GM21717 (cell line): Measurements from ENCODE around the gene ARSB.
"Not testable (repeated sequence)": the region's sequence is repeated elsewhere in the genome, so short reads cannot be mapped to it uniquely, and the experiment has no call there.

Experiments used
- ATAC-seq: cut with Tn5 transposase; IDR thresholded peaks from one replicate; pipeline ENCODE4 v1.9.1; 2021; ENCODE audit warnings: mild to moderate bottlenecking, moderate library complexity; ENCODE audit not compliant: unreplicated experiment

Gene ARSB

GRCh38 chr5:78958672-78959445 is 26.3 kb downstream of the ARSB start:
- ATAC-seq: no peak

GRCh38 chr5:78956901-78957300 is 28.2 kb downstream of the ARSB start:
- no peak for ATAC-seq

DNA sequence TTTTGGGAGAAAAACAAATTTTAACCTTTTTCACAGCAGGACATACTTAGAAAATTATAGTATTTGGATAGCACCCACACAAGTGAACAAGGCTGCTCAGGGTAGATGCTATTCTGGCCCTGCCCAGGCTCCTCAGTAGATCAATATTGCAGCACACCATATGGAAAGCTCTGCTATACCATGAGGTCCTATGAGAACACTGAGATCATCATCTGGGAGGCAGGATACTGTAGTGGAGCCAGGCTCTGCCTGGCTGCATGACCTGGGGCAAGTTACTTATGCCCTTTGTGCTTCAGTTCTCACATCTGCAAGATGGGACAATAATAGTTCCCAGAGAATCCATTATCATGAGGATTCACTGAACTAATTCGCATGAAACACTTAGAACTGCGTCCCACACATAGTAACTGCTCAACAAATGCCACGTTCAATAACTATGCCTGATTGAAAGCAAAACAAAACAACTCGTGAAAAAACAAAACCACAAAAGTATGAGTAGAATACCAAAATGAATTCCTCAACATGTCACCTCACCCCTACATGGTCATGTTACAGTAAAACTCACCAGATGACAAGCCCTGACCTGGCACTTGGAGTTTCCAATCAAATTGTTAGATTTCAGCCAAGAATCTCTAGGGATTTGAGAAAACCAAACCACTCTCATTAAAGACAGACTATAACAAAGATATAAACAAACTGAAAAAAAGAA is 31.9 kb downstream of the ARSB start:
- ATAC-seq: peak; percentile 51

- ATAC-seq: no peak
These were observed 54.4 kb downstream of the ARSB start for GRCh38 chr5:78930721-78931120.

GRCh38 chr5:78929833-78930232 is 55.3 kb downstream of the ARSB start:
- ATAC-seq: no peak

- ATAC-seq: no peak
These were observed 57.3 kb downstream of the ARSB start for GRCh38 chr5:78927657-78928282.

- ATAC-seq: no peak
These were observed 58.9 kb downstream of the ARSB start for GRCh38 chr5:78926252-78926651.

DNA sequence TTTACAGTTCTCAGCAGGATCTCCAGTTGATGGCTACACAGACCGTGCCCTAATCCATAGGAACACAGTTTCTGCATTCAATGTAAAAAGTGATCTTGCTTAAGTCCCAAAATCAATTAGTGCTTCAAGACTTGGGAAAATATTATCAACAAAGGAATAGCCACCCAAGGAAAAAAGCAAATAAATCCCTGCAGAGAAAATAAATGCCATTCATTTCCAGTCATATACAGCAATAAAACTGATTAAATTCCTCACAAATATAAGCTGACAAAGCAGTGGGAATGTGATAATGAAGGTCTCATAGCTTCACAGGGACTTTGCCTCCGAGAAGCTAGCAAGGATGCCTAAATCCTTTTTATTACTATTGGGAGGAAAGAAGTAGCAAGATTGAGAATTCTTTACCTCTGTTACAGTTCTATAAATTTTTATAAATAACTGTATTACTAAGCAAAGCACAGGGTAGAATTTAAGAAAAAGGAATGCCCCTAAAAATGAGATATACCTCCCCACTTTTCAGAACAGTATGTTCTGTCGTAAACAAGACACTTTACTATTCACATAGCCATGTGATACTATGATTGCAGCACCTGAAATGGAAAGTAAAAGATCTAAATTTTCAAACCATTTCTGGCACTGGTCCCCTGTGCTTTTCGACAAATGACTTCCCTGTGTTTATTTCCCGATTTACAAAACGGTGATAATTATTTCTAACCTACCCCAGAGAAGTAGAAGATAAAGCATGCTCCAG is 59.8 kb downstream of the ARSB start:
- ATAC-seq: no peak

DNA sequence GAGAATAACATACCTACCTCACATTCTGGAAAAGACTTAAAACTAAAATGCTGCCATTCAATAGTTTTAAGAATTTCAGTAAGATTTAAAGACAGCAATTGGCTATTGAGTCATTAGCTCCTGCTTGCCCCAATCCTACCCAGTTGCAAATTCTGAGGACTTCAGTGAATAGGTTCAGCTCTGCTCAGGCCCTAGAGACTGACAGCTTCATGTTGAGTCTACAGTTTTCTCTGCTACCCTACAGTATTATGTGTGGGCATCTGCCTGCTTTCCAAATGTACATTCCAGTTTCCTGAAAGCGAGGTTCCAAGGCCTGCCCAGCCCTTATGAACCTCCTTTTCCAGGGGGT is 61.5 kb downstream of the ARSB start:
- ATAC-seq: no peak

- ATAC-seq: no peak
These were observed 62.1 kb downstream of the ARSB start for GRCh38 chr5:78922879-78923621.

- no peak for ATAC-seq
These were observed 64.5 kb downstream of the ARSB start for GRCh38 chr5:78920604-78921003.

DNA sequence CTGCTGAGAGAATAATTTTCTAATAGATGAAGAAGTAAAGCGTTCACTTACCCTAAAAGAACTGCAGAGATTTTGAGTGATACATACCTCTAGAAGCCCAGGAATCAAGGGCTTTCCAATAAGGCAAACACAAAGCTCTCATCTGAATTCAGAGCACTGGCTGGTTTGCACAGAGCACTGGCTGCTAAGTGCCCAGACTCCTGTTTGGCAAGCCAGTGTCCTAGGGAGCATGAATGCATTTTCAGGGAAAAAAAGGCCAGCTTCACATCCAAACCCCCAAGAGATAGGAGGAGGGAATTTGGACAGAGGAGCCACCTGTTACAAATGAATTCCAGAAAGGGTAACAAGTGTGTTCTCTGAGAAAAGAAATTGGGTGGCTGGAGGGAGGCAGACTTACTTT is 65.3 kb downstream of the ARSB start:
- no peak for ATAC-seq

- ATAC-seq: no peak
These were observed 69.1 kb downstream of the ARSB start for GRCh38 chr5:78916044-78916443.

GRCh38 chr5:78915170-78915569 is 69.9 kb downstream of the ARSB start:
- ATAC-seq: no peak

DNA sequence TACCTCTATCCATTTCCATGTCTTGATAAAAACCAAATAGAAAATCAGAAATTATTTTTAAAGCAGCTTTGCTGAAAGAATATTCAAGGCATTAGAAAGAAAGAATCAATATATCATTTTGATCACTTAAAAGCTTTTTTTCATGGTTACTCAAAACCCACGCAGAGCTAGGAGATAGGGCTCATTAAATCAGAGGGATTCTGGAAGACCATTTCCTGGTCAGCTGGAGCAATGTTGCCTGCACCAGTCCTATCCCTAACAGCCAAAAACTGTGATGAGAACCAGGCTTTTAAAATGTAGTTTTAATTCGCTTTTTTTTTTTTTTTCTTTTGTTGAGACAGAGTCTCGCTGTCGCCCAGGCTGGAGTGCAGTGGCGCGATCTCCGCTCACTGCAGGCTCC is 72.3 kb downstream of the ARSB start:
- ATAC-seq: no peak

DNA sequence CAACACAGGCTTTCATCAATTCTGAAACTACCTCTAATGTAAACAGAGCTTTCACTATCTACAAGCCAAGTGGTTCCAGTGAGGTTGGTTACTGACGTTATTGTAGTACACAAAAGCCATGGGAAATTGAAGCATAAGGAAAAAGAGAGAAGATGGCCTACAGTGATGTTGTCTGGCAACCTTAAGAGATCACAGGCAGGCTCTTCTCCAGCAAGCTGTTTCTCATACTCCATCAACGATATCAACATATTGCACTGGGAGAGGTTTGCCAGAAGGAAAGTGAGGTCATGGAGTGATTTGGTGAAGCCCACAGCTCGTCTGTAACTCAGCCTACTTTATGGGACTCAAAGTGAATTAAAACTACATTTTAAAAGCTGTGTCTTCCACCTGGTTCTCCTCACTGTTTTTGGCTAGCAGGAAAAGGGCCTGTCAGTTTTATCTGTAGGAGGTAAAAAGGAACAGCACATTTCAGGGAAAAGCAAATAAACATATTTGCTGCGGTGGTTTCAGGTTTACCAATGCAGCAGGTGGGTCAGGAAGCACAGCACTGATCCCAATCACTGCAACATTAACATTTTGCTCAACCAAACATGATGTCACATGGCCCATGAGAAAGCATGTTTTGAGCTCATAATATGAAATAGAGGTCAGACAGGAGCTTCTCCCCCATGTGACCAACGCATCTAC is 72.9 kb downstream of the ARSB start:
- no peak for ATAC-seq

GRCh38 chr5:78909224-78909983 is 75.7 kb downstream of the ARSB start:
- not testable (repeated sequence) for ATAC-seq

- no peak for ATAC-seq
These were observed 76.7 kb downstream of the ARSB start for GRCh38 chr5:78908173-78909061.
